Measurements from ENCODE around the gene WNT7A.

Gene WNT7A

DNA sequence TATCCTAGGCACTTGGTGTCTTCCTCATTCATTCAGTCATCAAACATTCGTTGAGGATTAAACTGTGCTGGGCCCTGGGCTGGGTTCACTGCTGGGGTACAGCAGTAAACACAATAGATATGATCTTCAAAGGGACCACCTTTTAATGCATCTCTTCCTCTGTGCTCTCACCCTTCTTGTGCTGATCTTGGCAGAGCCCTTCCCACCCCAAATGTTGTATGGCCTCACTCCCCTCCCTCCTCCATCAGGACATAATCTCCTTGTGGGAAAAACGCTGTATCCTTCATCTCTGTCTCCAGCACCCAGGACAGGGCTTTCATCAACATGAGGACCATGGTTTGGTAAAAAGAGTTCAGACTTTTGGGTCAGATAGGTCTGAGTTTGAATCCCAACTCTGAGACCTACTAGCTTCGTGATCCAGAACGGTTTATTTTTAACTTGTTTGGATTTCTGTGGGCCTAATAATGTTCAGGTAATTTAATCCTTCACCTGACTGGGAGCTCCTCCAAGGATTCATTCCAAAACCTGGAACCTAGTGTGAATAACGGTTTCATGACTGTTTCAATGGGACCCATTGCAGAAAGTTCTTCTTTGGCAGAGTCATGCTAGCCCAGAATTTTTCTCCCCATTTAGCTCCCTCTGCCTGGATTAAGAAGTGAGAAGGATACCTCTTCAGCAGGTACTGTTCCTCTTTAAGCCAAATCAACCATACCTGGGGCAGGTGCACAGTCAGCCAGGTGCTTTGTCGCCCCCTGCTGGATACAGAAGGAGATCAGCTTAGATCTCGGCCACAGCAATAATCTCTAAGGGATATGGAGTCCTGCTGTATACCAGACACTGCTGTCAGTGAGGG, 5.2 kb upstream of the WNT7A start:
- DNase-seq: no peak

DNA sequence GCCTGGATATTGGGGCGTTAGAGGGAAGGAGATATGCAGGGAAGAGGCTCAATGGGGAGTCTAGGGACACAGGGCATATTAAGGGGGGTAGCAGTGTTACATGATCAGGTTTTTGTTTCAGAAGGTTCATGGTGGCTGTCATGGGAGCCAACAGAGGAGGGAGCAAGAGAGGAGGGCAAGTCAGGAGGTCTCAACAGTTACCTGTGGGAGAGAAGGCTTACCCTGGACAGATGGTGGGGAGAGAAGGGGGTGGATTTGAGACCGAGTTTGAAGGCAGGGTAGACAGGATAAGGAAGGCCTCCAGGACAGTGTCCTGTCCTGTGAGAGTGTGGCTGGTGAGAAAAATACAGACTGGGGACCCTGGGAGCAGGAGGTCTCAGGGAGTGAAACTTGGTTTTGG, 3.8 kb upstream of the WNT7A start:
- DNase-seq: no peak

DNA sequence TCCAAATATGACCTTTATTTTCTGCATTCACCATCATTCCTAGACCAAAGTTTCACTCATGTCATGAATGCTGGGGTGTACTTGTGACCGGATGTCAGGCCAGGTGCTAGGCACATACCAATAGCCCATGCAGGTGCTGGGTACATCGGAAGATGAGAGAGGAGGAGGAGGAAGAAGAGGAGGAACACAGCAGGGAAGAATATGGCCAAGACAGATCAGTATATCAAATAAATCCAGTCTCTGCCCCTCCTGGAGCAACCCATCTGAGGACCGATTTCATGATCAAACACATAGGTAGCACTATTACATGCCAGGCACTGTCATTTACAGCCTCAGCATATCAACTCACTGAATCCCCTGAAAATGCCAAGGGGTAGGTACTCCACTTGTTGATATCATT, 3.0 kb upstream of the WNT7A start:
- DNase-seq: no peak

DNA sequence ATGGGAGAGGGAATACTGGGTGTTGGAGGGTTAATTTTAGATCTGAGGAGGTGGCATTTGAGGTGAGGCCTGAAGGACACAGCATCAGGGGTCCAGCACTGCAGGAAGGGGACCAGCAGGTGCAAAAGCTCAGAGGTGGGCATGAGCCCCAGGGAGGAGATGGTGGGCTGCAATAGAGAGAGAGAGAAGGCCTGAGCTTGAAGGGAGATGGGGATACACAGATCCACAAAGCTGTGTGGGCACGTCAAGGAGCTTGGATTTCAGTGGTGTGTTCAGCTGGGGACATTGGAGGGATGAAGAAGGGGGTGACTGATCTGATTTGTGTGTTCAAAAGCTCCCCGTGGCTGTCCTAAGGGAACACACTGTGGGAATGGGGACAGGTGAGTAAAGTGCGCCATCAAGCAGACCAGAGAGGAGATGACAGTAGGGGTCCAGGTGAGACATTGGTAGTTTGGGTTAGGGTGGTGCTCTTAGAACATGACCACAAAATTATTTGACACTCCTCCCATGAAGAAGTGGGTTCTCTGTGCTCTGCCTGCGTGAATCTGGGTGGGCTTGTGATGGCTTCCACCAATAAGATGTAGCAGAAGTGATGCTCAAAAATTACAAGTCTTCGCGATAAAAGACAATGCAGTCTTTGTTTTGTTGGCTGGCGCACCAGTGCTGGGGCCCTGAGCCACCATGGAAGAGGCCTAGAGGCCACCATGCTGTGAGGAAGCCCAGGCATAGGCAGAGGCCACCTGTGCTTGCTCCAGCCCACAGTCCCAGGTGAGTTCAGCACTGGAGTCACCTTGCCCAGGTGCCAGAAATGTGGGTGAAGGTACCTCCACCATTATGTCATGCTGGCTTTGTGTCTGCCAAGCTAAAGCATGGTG, 1.9 kb upstream of the WNT7A start:
- no peak for DNase-seq

DNA sequence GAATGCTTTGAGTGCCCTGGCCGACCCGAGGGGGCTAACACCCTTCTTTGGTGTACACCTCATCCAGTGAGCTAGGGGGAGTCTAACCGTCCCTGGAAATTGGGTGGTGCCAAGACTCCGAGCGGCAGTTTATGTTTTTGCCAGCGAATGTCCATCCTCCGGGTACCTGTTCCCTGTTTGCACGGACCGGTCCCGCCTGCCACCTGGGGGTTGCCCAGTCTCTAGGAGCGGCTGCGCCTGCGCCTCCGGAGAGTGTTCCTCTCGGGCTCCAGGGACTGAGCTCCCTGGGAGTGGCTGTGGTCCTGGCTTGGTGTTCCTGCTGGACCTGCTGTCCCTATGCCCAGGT, 913 bp upstream of the WNT7A start:
- no peak for DNase-seq

DNA sequence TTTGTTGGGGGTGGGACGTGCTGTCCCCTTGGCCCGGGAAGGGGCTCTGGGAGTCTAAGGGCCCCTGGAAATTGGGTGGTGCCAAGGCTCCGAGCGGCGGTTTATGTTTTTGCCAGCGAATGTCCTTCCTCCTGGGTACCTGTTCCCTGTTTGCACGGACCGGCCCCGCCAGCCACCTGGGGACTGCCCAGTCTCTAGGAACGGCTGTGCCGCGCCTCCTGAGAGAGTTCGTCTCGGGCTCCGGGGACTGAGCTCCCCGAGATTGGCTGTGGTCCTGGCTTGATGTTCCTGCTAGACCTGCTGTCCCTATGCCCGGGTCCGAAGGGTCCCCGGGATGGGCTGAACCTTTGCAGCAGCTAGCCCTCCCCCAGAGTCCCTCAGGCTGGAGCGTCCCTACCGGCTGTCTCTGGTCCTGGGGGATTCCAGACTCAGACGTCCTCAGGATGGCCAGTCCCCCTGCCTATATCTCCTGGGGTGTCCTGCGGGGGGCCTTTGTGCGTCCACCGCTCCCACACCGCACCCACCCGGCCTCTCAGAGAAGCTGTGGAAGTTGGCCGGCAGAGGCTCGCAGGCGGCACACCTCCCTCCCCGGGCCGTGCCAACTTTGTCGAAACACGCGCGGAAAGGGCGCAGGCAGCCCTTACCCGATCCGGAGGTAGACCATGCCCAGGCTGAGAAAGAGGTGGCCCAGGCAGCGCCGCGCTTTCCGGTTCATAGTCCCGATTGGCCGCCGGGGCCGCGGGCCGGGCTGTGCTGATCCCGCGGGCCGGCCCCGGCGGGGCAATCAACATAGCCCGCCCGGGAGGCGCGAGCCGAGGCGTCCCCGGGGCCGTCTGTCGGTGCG, 547 bp downstream of the WNT7A start:
- no peak for DNase-seq

DNA sequence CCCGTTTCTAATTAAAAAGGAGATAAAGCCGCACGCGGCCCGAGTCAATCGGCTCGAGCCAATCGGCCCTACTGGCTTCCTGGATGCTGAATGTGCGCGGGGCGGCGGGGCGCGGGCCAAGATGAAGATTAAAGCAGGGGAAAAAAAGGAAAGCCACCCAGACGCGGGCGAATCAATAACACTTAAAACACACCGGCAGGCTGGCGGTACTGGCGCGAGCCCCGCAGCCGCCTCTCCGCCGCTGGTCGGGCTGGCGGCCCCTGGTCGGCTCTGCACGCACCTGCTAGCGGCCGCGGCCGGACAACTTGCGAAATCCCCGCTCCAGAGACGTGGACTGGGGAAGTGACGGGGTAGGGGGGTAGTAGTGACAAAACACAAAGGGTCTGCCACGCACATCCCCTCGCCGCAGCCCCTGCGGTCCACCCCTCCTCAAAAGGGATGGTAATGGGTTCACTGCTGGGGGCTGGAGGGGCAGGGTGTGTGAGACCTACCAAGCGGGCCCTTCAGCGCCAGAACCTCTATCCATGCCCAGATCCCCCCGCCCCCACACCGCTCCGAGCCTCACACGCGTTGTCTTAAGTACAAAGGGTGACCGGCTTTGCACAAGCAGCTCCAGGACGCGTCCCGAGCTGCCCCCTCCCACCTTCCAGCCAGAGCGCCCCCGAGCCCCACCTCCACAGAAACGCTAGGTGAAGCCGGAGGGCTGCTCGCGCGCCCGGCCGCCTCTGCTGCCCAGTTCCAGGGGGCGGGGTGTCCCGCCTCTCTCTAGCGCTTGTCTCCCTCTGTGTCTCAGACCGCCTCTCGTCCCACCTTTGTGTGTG, 1.4 kb downstream of the WNT7A start:
- no peak for DNase-seq

DNA sequence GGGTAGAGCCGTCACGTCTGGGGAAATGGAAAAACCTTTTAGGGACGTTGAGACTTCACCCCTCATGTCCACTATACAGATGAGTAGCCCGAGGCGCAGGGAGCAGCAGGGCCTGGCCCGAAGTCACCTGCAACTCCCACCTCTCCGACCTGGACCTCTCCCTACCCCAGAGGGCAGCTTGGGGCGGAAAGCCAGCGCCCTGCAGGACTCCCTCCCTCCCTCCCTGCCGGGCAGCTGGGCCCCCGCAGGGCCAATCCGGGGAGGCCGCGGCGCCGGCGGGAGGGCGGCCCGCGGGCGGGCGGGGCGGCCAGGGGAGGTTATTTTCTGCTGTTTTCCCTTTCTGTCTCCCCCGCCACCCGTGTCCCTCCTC, 2.0 kb downstream of the WNT7A start:
- no peak for DNase-seq

DNA sequence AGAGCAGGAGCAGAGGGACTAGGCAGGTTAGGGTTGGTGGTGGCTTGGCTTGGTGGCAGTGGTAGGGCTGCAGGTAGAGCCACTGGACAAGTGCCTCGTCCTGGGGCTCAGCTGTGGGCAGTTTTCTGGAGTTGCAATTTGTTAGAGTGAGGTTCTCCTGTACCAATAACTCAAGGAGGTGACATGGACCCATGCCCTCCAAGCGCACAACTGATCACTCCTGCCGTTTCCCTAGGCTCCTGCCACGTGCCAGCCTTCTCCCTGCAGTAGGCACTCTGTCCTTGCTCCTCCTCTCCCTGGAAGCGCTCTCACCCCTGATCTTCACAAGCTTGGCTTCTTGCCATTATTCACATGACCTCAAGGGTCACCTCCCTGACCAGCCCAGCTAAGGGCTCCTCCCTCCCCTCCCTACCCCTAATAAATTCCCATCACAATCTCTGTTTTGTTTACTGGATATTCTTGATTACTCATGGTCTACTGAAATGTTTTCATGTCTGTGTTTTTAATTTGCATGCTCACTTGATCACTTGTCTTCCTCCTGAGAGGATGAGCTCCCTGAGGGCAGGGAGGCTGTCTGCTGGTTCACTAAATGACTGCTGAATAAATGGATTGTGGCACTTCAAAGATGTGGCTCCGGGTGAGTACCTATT, 3.3 kb downstream of the WNT7A start:
- no peak for DNase-seq

DNA sequence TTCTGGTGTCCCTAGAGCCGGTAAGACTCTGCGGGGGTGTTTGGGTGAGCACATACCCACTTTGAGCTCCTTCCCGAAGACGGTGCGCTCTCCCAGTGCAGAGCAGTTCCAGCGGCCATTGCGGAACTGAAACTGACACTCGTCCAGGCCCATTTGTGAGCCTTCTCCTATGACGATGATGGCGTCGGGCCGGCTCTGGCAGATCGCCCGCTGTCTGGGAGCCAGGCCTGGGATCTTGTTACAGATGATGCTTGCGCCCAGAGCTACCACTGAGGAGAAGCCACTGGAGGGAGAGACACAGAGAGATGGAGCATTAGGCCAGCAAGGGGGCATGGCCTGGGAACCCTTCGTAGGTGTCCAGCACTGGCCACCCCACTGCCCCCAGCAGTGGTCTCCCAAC, 5.0 kb downstream of the WNT7A start:
- DNase-seq: peak; percentile 33

DNA sequence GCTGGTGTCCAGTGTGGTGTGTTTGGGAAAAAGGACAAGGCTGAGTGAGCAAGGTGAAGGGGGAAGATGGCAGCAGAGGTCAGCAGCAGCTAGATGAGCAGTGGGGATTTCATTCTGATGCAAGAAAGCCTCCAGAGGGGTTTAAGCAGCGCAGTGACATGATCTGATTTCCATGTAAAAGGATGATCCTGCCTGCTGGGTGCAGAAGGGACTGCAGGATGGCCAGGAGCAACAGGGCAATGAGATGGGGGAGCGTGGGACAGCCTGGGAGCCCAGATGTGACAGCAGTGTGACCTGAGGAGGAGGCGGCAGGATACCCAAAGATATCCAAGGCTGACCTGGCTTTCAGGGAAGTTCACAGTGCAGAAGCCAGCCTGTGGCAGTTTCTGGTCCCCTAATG, 6.1 kb downstream of the WNT7A start:
- DNase-seq: no peak

DNA sequence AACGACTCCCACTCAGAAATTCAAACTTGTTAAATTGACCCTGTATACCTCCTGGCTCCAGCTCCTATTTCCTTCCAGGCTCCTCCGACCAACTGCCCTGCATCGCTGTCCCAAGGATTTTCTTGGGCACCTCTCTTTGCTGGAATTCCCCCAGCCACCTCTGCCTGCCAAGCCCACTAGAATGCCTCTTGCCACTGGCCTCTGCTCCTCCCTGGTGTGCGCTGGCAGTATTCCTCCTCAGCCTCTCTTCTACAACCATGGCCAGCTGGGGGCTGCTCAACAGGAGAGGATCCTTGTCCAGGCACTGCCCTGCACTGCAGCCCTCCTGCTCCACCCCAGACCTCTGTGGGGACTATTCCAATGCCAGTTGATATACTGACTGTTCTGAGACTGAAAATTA, 7.4 kb downstream of the WNT7A start:
- no peak for DNase-seq

DNA sequence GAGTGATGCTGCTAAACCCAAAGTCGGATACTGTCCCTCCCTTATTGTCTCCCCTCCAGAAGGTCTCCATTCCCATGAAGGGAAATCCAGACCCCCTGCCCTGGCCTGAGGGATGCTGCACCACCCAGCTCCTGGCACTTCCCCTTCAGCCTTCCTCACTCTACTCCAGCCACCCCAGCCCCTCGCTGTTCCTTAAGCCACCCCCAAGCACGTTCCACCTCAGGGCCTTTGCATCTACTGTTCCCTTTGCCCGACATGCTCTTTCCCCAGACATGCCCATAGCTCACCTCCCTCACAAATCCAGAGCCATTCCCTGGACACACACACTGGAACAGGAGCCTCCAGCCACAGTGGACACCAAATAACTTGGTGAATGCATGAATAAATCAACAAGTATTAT, 8.1 kb downstream of the WNT7A start:
- DNase-seq: no peak

DNA sequence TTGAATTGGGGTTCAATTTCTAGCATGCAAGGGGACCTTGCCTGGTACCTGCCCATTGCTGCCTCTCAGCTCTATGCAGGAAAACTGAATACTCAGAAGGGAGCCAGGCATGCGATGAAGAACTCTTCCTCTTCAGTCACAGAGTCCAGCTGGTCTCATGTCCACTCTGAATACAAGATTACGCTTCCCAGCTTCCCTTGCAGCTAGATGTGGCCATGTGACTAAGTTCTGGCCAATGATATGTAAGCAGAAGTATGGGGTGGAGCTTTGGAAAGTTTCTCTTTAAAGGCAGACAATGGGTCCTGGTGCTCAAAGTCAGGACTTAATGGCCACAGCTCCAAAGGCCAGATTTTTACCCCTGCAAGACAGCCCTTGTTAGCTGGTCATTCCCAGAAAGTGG, 9.0 kb downstream of the WNT7A start:
- DNase-seq: no peak

DNA sequence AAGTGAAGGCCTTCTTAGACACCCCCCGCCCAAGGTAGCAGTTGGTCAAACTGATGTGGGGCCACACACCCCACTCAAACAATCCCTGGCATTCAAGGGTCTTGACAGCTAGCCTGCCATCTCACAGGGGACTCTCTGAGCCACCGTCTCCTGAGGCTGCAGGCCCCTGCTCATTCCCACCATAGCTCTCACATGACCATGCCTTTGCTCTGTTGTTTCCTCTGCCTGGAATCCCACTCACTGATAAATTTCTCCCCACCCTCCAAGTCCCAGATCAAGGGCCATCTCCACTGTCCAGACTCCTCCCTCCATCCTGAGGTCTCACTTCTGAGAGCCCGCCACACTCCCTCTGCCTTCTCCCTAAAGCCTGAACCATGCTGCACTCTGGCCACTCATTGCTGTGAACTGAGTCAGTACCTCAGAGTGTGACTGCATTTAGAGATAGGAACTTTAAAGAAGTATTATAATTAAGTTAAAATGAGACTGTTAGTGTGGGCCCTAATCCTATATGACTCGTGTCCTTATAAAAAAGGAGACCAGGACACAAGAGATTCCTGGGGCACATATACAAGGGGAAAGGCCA, 10.0 kb downstream of the WNT7A start:
- DNase-seq: no peak

DNA sequence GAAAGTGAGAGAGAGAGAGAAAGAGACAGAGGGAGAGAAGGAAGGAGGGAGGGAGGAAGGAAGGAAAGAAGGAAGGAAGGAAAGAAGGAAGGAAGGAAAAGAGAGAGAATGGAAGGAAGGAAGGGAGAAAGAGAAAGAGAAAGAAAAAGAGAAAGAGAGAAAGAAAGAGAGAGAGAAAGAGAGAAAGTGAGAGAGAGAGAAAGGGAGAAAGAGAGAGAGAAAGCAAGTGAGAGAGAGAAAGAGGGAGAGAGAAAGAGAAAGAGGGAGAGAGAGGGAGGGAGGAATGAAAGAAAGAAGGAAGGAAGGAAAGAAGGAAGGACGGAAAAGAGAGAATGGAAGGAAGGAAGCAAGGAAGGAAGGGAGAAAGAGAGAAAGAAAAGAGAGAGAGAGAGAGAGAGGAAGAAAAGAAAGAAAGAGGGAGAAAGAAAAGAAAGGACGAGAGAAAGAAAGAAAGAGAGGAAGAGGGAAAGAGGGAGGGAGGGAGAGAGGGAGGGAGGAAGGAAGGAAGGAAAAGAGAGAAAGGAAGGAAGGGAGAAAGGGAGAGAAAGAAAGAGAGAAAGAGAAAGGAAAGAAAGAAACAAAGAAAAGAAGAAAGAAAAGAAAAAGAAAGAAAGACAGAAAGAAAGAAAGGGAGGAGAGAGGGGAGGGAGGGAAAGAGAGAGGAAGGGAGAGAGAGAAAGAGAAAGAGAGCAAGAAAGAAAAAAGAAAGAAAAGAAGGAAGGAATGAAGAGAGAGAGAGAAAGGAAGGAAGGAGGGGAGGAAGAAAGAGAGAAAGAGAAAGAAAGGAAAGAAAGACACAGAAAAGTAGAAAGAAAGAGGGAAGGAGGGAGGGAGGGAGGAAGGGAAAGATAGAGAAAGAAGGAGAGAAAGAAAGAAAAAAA, 10.8 kb downstream of the WNT7A start:
- no peak for DNase-seq

DNA sequence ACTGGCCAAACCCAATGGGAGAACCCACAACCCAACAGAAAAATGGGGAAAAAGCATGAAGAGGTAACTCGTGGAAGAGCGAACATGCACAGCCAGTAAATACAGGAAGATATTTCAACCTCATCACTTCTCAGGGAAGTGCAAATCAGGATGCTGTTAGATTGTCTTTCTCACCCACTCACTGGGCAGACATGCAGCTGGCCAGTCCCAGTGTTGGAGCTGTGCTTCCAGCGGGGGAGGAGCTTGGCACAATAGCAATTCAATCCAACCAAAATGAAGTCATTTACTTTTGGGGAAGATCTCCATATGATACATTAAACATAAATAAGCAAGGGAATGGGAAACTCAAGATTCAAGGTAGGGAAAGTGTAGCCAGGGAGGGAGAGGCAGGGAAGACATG, 12.1 kb downstream of the WNT7A start:
- DNase-seq: no peak

DNA sequence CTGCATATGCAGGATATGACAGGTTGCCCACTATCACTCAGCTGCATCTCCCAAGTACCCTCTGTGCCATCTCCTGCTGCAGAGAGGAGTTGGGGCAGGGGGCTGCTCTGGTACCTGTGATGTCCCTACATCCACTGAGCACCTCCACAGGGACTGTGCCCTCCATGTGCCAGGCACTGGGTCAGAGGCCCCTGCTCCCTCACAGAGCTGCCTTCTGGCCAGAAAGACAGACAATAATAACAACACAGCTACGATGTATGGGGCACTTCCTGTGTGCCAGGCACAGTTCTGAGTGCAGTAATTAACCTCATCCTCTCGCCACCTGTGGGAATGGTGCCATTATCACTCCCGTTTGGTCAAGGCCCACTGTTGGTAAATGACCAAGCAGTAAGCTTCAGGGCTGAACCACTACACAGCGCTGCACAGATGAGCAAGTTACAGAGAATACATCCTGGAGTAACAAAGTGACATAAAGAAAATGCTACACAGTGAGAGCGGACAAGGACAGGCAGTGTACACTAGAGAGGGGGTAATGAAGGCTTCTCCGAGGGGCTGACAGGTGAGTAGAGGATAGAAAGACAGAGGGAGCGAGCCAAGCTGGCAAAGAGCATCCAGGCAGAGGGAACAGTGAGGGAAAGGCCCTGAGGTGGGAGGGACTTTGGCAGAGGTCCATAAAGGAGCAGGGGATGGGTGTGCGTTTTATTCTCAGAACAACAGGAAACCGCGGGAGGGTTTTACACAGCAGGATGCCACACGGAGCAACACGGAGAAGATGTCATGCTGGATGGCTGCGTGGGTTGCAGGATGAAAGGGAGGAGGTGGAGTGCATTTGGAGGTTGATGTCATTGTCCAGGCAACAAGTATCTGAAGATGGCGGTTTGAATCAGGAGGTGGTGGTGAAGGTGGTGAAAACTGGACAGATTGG, 13.6 kb downstream of the WNT7A start:
- DNase-seq: no peak

DNA sequence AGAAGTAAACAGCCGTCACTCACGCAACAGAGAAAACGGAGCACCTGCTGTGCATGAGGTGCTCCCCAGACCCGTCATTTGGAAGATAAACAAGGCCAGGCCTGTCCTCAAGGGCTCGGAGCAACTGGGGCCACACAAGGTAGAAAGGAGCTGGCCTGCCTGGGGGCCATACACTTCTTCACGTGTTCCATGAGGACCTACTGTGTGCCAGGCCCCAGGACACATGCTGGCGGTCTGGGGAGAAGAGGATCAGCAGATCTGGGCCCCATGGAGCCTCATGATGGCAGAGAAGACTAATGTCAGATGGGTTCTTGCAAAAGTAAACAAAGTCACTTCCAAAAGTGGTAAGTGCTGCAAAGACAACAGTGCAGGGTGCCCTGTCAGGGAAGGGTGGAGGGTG, 14.3 kb downstream of the WNT7A start:
- no peak for DNase-seq
